Adrenal gland (tissue), 5 donors: Measurements from ENCODE around the gene PARVB.

Experiments used
- POLR2A ChIP-seq, 2 donors: fragments of 450-650 bp; IDR thresholded peaks; one replicate each; pipeline ENCODE4 v1.6.1; 2017; ENCODE audit warnings: antibody characterized with exemption in 2 of 2, mild to moderate bottlenecking in 2 of 2, moderate library complexity in 1 of 2
- TF ChIP-seq, protein P1 (sequence below), 6 experiments: fragments of 450-650 bp in 4 of 6; fragments of 200-600 bp in 2 of 6; sonication (generic) in 1 of 6; IDR thresholded peaks; 1 replicate in 5 of 6; 2 replicates in 1 of 6; pipeline versions ENCODE4 v1.5.1 to v1.8.0; 2016 to 2021; ENCODE audit warnings: antibody characterized with exemption in 6 of 6, mild to moderate bottlenecking in 2 of 6, moderate library complexity in 1 of 6
- donor health status: DM: no; HTN: no; CAD: no.

DNA sequence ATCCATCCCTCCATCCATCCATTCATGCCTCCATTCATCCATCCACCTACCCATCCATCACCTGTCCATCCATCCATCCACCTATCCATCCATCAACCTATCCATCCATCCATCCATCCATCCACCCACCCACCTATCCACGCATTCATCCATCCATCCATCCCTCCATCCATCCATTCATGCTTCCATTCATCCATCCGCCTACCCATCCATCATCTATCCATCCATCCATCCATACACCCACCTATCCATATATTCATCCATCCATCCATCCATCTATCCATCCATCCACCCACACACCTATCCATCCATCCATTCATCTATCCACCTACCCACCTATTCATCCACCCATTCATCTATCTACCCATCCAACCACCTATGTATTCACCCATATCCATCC, 170.5 kb downstream of the PARVB start:
- TF ChIP-seq, protein P1, sequence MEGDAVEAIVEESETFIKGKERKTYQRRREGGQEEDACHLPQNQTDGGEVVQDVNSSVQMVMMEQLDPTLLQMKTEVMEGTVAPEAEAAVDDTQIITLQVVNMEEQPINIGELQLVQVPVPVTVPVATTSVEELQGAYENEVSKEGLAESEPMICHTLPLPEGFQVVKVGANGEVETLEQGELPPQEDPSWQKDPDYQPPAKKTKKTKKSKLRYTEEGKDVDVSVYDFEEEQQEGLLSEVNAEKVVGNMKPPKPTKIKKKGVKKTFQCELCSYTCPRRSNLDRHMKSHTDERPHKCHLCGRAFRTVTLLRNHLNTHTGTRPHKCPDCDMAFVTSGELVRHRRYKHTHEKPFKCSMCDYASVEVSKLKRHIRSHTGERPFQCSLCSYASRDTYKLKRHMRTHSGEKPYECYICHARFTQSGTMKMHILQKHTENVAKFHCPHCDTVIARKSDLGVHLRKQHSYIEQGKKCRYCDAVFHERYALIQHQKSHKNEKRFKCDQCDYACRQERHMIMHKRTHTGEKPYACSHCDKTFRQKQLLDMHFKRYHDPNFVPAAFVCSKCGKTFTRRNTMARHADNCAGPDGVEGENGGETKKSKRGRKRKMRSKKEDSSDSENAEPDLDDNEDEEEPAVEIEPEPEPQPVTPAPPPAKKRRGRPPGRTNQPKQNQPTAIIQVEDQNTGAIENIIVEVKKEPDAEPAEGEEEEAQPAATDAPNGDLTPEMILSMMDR (IDR thresholded peaks at IDR 0.05): no peak
- no peak for TF ChIP-seq POLR2A (IDR thresholded peaks at IDR 0.05)
